Skin of body (tissue), 2 donors: ENCODE data around the gene PACRG. TPM values are rescaled to one million over a fixed set of nuclear protein-coding genes. Genes with fewer than 3 reads are reported as not detected.

ENCODE experiments used
- DNase-seq: peaks from one replicate; lab custom pipeline; 2025; lab: John Stamatoyannopoulos, UW
- total RNA-seq: library from RNA; depleted of rRNA; stranded (reverse); fragments of >200 nt; gene quantifications from one replicate; pipeline ENCODE4 v1.2.3, GENCODE V29; 2014

The PACRG gene
- total RNA-seq, 1 donor from 2014 or later = 5.5 TPM

GRCh38 chr6:163001330-163001729 lies 273.6 kb downstream of the PACRG start:
- no peak for DNase-seq

DNA sequence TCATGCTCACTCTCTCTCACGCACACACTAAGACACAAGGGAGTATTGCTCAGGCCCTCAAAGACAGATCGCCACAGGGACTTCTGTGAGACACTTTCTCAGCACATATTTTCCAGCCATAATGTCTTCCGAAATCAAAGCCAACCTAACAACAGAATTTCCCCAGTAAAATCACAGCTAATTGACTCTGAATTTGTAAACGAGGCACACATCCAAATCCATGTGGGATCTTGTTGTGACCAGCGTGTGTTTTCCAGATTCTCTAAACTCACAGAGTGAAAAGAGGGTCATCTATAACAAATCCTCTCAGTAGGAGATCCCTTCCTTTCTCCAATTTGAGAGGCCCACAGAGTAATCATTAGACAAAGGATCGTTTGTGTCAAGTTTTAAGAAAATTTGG lies 280.4 kb downstream of the PACRG start:
- DNase-seq = no peak

- no peak for DNase-seq
Measured at GRCh38 chr6:163008626-163009025, 280.9 kb downstream of the PACRG start.

DNA sequence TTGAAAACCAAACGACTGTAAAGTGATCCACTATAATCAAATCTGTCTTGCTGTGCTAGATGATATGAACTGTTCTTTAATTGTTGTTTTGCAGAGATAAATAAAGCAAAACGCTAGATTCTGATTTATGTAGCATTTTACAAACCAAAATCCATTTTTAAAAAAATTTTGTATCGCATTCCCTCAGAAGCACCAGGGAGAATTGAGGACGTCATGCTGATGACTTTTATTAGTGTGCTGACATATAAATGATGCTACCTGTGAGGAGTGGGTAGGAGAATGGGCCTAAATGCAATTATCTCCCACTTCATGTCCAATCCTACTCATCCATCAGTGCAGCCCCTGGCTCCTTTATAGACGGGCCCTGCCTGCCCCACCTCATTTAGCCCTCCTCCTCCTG lies 282.4 kb downstream of the PACRG start:
- DNase-seq = no peak

DNA sequence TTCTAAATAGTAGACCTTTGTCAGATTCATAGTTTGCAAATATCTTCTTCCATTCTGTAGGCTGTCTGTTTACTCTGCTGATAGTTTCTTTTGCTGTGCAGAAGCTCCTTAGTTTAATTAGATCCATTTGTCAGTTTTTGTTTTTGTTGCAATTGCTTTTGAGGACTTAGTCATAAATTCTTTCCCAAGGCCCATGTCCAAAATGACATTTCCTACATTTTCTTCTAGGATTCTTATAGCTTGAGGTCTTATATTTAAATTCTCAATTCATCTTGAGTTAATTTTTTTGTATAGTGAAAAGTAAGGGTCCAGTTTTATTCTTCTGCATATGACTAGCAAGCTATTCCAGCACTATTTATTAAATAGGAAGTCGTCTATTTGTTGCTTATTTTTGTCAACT lies 287.0 kb downstream of the PACRG start:
- no peak for DNase-seq

DNA sequence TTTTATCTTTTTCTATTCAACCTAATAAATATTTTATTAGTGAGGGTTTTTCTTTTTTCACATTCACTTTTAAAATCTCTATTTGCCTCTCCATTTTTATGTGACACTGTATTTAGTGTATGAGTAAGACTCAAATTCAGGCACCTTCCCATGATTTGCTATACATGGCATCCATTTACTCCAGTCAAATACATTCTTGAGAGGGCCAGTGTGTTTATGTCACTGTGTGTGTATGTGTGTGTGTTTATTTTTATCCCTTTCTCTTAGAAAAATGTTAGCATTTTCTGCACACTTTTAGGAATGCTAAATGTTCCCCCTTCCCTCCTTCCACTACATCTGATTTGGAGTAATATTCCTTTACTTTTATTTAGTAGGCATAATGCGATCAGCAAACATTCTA lies 290.0 kb downstream of the PACRG start:
- DNase-seq = no peak

- peak; percentile 14 for DNase-seq
Measured at GRCh38 chr6:163019926-163020325, 292.2 kb downstream of the PACRG start.

GRCh38 chr6:163021054-163021453 lies 293.3 kb downstream of the PACRG start:
- DNase-seq = no peak

DNA sequence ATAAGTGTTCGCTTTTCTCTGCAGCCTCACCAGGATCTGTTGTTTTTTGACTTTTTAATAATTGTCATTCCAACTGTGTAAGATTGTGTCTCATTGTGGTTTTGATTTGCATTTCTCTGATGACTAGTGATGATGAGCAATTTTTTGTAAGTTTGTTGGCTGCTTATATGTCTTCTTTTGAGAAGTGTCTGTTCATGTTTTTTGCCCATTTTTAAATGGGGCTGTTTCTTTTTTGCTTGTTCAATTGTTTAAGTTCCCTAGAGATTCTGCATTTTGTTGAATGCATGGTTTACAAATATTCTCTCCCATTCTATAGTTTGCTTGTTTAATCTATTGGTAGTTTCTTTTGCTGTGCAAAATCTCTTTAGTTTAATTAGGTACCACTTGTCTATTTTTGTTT lies 295.9 kb downstream of the PACRG start:
- DNase-seq = no peak

DNA sequence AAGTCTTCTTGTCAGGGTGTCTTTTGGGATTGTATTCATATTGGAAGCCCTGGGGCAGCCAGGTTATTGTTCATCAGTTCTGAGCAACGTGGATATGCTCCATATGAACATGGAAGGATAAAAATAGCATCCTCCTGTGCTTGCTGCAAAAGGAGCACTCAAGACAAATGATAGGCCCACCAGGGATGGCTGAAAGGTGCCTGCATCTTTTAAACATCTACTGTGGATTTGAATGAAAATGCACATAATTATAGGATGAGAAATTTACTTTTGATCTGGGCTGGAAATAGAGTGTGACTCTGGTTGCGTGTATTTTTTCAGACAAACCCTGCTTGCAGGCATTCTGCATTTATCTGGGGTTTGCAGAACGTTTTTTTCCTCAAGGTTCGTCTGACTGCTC lies 299.1 kb downstream of the PACRG start:
- no peak for DNase-seq

- no peak for DNase-seq
Measured at GRCh38 chr6:163030980-163031379, 303.2 kb downstream of the PACRG start.

DNA sequence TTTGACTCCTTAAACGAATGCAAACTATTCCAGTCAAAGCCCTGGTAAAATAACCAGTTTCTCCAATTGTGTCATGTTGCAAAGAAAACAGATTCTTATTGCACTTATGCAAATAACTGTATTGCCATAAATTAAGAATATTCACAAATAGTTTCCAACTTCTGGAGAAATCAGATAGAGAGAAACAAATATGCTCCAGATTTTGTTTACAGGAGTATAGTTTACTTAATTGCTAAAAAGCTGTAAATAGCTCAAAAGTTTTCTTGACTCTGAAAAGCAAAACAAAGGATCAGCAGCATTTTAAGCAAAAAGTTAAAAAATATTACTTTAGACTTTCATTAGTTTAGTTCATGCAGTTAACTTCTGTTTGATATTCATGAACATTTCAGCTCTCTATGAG lies 304.2 kb downstream of the PACRG start:
- DNase-seq = no peak

- peak; percentile 56 for DNase-seq
Measured at GRCh38 chr6:163036160-163036645, 308.4 kb downstream of the PACRG start.

GRCh38 chr6:163038317-163038716 lies 310.5 kb downstream of the PACRG start:
- no peak for DNase-seq

DNA sequence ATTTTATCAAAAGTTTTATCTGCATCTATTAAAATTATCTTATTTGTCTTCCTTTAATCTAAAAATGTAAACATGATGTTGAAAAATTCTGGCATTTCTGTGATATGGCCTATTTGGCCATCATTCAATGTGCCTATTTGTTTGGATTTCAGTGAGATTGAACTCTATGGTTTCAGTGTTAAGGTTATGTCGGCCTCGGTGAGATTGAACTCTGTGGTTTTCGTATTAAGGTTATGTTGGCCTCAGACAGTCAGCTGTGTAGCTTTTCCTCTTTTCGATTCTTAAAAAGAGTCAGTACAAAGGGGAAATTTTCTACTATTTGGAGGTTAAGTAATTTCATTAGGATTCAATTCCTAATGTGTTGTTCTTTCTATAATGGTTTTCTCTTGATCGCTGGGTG lies 320.6 kb downstream of the PACRG start:
- no peak for DNase-seq

GRCh38 chr6:163053667-163054344 lies 326.0 kb downstream of the PACRG start:
- DNase-seq = no peak

GRCh38 chr6:163054641-163055040 lies 326.9 kb downstream of the PACRG start:
- DNase-seq = no peak

GRCh38 chr6:163057260-163057659 lies 329.5 kb downstream of the PACRG start:
- no peak for DNase-seq

DNA sequence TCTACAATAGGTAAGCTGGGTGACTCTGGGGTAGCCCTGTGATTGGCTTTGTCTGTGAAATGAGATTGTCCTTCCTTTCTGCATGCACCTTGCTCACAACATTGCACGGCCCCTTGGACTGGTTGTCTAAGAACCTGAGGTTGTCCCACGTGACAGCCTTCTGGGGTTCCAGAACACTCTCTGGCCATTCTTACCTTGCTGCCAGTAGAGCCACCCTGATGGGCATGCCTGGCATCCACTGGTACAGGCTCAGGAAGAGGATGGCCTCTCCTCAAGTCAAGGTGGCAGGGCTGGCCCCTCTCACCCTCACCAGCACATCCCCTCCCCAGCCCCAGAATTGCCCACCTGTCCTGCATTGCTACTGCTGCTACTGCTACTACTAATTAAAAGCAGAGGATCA lies 335.0 kb downstream of the PACRG start:
- no peak for DNase-seq

GRCh38 chr6:163063561-163063960 lies 335.8 kb downstream of the PACRG start:
- DNase-seq = no peak

GRCh38 chr6:163064397-163064796 lies 336.6 kb downstream of the PACRG start:
- no peak for DNase-seq

- DNase-seq = no peak
Measured at GRCh38 chr6:163066200-163066599, 338.4 kb downstream of the PACRG start.

GRCh38 chr6:163077134-163077533 lies 349.4 kb downstream of the PACRG start:
- no peak for DNase-seq

GRCh38 chr6:163078712-163079111 lies 350.9 kb downstream of the PACRG start:
- no peak for DNase-seq
